Measurements from ENCODE around the gene AP1AR. TPM values are rescaled to one million over a fixed set of nuclear protein-coding genes. Genes with fewer than 3 reads are reported as not detected.
"Not testable (repeated sequence)": the region's sequence is repeated elsewhere in the genome, so short reads cannot be mapped to it uniquely, and the experiment has no call there.

Gene AP1AR
- total RNA-seq, result 4.5 TPM

GRCh38 chr4:112231779-112232713 is at the start of gene AP1AR:
Gene AP1AR (plus strand): TSS chr4:112231787. CDS start chr4:112232092, 305 bp downstream.
- no peaks in the 10 kb centered on the region for H3K27me3 ChIP-seq (ENCODE audit: insufficient read depth, low read length)
- H3K4me1 ChIP-seq (ENCODE audit: insufficient read depth, low read length), result peaks cover 14% of the 10 kb centered on the region
- no peaks in the 10 kb centered on the region for H3K9me3 ChIP-seq (ENCODE audit: low read depth, low read length)
- peak within 1 kb of the TSS; percentile 84 for H3K4me3 ChIP-seq (ENCODE audit: low read length)

GRCh38 chr4:112182604-112183003 is 49.0 kb upstream of the AP1AR start:
- Histone ChIP-seq H3K9me3 (ENCODE audit: low read depth, low read length) (no peaks in the 10 kb centered on the region), H3K4me1 (ENCODE audit: insufficient read depth, low read length) (peaks cover 14% of the 10 kb centered on the region), H3K27me3 (ENCODE audit: insufficient read depth, low read length) (no peaks in the 10 kb centered on the region), H3K4me3 (ENCODE audit: low read length) (no peak overlapping the region)

GRCh38 chr4:112183252-112183651 is 48.3 kb upstream of the AP1AR start:
- Histone ChIP-seq H3K4me1 (ENCODE audit: insufficient read depth, low read length) (peaks cover 14% of the 10 kb centered on the region), H3K27me3 (ENCODE audit: insufficient read depth, low read length) (no peaks in the 10 kb centered on the region), H3K4me3 (ENCODE audit: low read length) (no peak overlapping the region), H3K9me3 (ENCODE audit: low read depth, low read length) (no peaks in the 10 kb centered on the region)

GRCh38 chr4:112184438-112184837 is 47.1 kb upstream of the AP1AR start:
- Histone ChIP-seq H3K4me1 (ENCODE audit: insufficient read depth, low read length) (peaks cover 14% of the 10 kb centered on the region), H3K27me3 (ENCODE audit: insufficient read depth, low read length) (no peaks in the 10 kb centered on the region), H3K4me3 (ENCODE audit: low read length) (no peak overlapping the region), H3K9me3 (ENCODE audit: low read depth, low read length) (no peaks in the 10 kb centered on the region)

GRCh38 chr4:112185334-112185733 is 46.3 kb upstream of the AP1AR start:
- Histone ChIP-seq H3K27me3 (ENCODE audit: insufficient read depth, low read length) (no peaks in the 10 kb centered on the region), H3K4me1 (ENCODE audit: insufficient read depth, low read length) (peaks cover 14% of the 10 kb centered on the region), H3K4me3 (ENCODE audit: low read length) (no peak overlapping the region), H3K9me3 (ENCODE audit: low read depth, low read length) (no peaks in the 10 kb centered on the region)

GRCh38 chr4:112185740-112186670 is 45.6 kb upstream of the AP1AR start:
- Histone ChIP-seq H3K4me1 (ENCODE audit: insufficient read depth, low read length) (peaks cover 14% of the 10 kb centered on the region), H3K27me3 (ENCODE audit: insufficient read depth, low read length) (no peaks in the 10 kb centered on the region), H3K9me3 (ENCODE audit: low read depth, low read length) (no peaks in the 10 kb centered on the region), H3K4me3 (ENCODE audit: low read length) (no peak overlapping the region)

- Histone ChIP-seq H3K27me3 (ENCODE audit: insufficient read depth, low read length) (no peaks in the 10 kb centered on the region), H3K9me3 (ENCODE audit: low read depth, low read length) (no peaks in the 10 kb centered on the region), H3K4me1 (ENCODE audit: insufficient read depth, low read length) (peaks cover 14% of the 10 kb centered on the region), H3K4me3 (ENCODE audit: low read length) (no peak overlapping the region)
Observed at GRCh38 chr4:112189754-112190153, 41.8 kb upstream of the AP1AR start.

- H3K4me3 ChIP-seq (ENCODE audit: low read length), result no peak overlapping the region
- no peaks in the 10 kb centered on the region for H3K27me3 ChIP-seq (ENCODE audit: insufficient read depth, low read length)
- peaks cover 9% of the 10 kb centered on the region for H3K4me1 ChIP-seq (ENCODE audit: insufficient read depth, low read length)
- no peaks in the 10 kb centered on the region for H3K9me3 ChIP-seq (ENCODE audit: low read depth, low read length)
Observed at GRCh38 chr4:112190684-112191083, 40.9 kb upstream of the AP1AR start.

GRCh38 chr4:112196461-112196860 is 35.1 kb upstream of the AP1AR start:
- no peaks in the 10 kb centered on the region for H3K4me1 ChIP-seq (ENCODE audit: insufficient read depth, low read length)
- H3K4me3 ChIP-seq (ENCODE audit: low read length), result no peak overlapping the region
- H3K9me3 ChIP-seq (ENCODE audit: low read depth, low read length), result no peaks in the 10 kb centered on the region
- no peaks in the 10 kb centered on the region for H3K27me3 ChIP-seq (ENCODE audit: insufficient read depth, low read length)

- Histone ChIP-seq H3K27me3 (ENCODE audit: insufficient read depth, low read length) (no peaks in the 10 kb centered on the region), H3K4me3 (ENCODE audit: low read length) (no peak overlapping the region), H3K9me3 (ENCODE audit: low read depth, low read length) (no peaks in the 10 kb centered on the region), H3K4me1 (ENCODE audit: insufficient read depth, low read length) (no peaks in the 10 kb centered on the region)
Observed at GRCh38 chr4:112199041-112199440, 32.5 kb upstream of the AP1AR start.

- Histone ChIP-seq H3K9me3 (ENCODE audit: low read depth, low read length) (no peaks in the 10 kb centered on the region), H3K27me3 (ENCODE audit: insufficient read depth, low read length) (no peaks in the 10 kb centered on the region), H3K4me1 (ENCODE audit: insufficient read depth, low read length) (no peaks in the 10 kb centered on the region), H3K4me3 (ENCODE audit: low read length) (no peak overlapping the region)
Observed at GRCh38 chr4:112201915-112202505, 29.6 kb upstream of the AP1AR start.

GRCh38 chr4:112203593-112203992 is 28.0 kb upstream of the AP1AR start:
- Histone ChIP-seq H3K27me3 (ENCODE audit: insufficient read depth, low read length) (no peaks in the 10 kb centered on the region), H3K9me3 (ENCODE audit: low read depth, low read length) (no peaks in the 10 kb centered on the region), H3K4me3 (ENCODE audit: low read length) (no peak overlapping the region), H3K4me1 (ENCODE audit: insufficient read depth, low read length) (no peaks in the 10 kb centered on the region)

GRCh38 chr4:112206431-112206830 is 25.2 kb upstream of the AP1AR start:
- no peaks in the 10 kb centered on the region for H3K4me1 ChIP-seq (ENCODE audit: insufficient read depth, low read length)
- no peaks in the 10 kb centered on the region for H3K27me3 ChIP-seq (ENCODE audit: insufficient read depth, low read length)
- no peaks in the 10 kb centered on the region for H3K9me3 ChIP-seq (ENCODE audit: low read depth, low read length)
- H3K4me3 ChIP-seq (ENCODE audit: low read length), result no peak overlapping the region

GRCh38 chr4:112208137-112209095 is 23.2 kb upstream of the AP1AR start:
- not testable (repeated sequence) for H3K4me3 ChIP-seq (ENCODE audit: low read length); H3K9me3 ChIP-seq (ENCODE audit: low read depth, low read length); H3K4me1 ChIP-seq (ENCODE audit: insufficient read depth, low read length); H3K27me3 ChIP-seq (ENCODE audit: insufficient read depth, low read length)

All from mononuclear cell (primary cell).